ENCODE data around the gene ZFP36. TPM values are rescaled to one million over a fixed set of nuclear protein-coding genes. Genes with fewer than 3 reads are reported as not detected.

Gene ZFP36, protein sequence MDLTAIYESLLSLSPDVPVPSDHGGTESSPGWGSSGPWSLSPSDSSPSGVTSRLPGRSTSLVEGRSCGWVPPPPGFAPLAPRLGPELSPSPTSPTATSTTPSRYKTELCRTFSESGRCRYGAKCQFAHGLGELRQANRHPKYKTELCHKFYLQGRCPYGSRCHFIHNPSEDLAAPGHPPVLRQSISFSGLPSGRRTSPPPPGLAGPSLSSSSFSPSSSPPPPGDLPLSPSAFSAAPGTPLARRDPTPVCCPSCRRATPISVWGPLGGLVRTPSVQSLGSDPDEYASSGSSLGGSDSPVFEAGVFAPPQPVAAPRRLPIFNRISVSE
- total RNA-seq (2021) (17.3 to 22.2 TPM (median 18.4 TPM) in 3 replicates), Bru-seq, nascent RNA (percentile 92 among the genes with signal in this experiment)
- long read RNA-seq, experiment 1, transcript ZFP36-203 (2 exons, 1,786 nt), result major isoform, 17 of 24 reads
- long read RNA-seq, experiment 1, partial matches to known transcripts, result 0 of 24 reads
- long read RNA-seq, experiment 1, other reads (novel, unspliced or antisense), result 7 of 24 reads
- long read RNA-seq, experiment 2, transcript ZFP36-203 (2 exons, 1,786 nt), result major isoform, 9 of 17 reads
- long read RNA-seq, experiment 2, partial matches to known transcripts, result 0 of 17 reads
- long read RNA-seq, experiment 2, other reads (novel, unspliced or antisense), result 8 of 17 reads
- long read RNA-seq, experiment 3, transcript ZFP36-203 (2 exons, 1,786 nt), result major isoform, 23 of 25 reads
- long read RNA-seq, experiment 3, partial matches to known transcripts, result 0 of 25 reads
- long read RNA-seq, experiment 3, other reads (novel, unspliced or antisense), result 2 of 25 reads

DNA sequence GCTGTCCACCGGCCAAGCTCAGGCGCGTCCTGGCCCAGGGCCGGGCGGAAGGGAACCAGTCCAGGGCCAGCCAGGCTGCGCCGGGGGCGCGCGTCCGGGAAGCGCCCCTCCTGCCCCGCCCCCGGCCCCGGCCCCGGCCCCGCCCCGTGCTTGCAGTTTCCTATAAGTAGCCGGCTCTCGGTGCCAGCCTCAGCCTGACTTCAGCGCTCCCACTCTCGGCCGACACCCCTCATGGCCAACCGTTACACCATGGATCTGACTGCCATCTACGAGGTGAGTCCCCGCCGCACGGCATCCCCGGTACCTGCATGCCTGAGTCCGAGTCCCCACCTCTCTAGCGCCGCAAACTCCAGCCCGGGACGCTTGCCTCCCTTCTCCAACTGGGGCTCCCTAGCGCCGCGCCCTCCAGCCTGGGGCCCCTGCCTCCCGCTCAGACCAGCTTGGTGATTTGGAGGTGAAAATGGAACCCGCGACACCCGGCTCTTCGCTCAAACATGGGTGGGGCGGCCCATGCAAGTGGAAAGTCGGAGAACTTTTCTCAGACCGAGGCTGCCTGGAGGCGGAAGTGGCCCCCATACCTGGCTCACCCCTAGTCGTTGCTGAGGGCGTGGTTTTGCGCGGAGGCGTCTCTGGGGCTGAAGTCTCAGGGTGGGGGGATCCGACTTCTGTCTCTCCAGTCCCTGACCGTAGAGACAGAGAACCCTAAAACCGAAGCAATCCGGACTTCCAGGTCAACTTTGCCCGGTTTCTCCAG, at the start of gene ZFP36:
ZFP36 (plus strand) TSS at position 192 of the 754 bp plus-strand sequence; CDS start at position 250, 58 bp downstream.
- Mint-ChIP-seq H3K27me3 (ENCODE audit: low read depth) (no peaks in the 10 kb centered on the region), H3K27ac (peak within 1 kb of the TSS; percentile 94), H3K9me3 (no peaks in the 10 kb centered on the region), H3K4me1 (peaks cover 53% of the 10 kb centered on the region), H3K4me3 (peak within 1 kb of the TSS; percentile 90), H3K36me3 (peaks cover 8% of the 10 kb centered on the region; the same call in 1 of the 2 replicates)
- POLR2A ChIA-PET, result interaction anchor here (0.6 to 2.1 kb wide), 6 partner anchors 9 to 75 kb away, joined by 3 to 15 read pairs (median 5); partner anchors contain the start of genes MED29, PAF1 and RPS16
- peak; percentile 43; the same call in 1 of the 2 replicates for TF ChIP-seq SMAD3 (CRISPR knock-in tag; IDR thresholded peaks at IDR 0.05; ENCODE audit: borderline replicate concordance)
- no peak for TF ChIP-seq ELF4 (CRISPR knock-in tag; IDR thresholded peaks at IDR 0.05; ENCODE audit: low read depth)
- 0 out of 2 replicates have a peak, but pooled peaks have one; percentile 8 for TF ChIP-seq FOXK1 (CRISPR knock-in tag; IDR thresholded peaks at IDR 0.05)
- TF ChIP-seq, protein P1, sequence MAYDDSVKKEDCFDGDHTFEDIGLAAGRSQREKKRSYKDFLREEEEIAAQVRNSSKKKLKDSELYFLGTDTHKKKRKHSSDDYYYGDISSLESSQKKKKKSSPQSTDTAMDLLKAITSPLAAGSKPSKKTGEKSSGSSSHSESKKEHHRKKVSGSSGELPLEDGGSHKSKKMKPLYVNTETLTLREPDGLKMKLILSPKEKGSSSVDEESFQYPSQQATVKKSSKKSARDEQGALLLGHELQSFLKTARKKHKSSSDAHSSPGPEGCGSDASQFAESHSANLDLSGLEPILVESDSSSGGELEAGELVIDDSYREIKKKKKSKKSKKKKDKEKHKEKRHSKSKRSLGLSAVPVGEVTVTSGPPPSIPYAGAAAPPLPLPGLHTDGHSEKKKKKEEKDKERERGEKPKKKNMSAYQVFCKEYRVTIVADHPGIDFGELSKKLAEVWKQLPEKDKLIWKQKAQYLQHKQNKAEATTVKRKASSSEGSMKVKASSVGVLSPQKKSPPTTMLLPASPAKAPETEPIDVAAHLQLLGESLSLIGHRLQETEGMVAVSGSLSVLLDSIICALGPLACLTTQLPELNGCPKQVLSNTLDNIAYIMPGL (CRISPR knock-in tag; IDR thresholded peaks at IDR 0.05), result 0 out of 2 replicates have a peak, but pooled peaks have one; percentile 69
- peak; percentile 42; the same call in 1 of the 2 replicates for TF ChIP-seq FOXP1 (CRISPR knock-in tag; IDR thresholded peaks at IDR 0.05; ENCODE audit: borderline replicate concordance)
- peak; percentile 64; the same call in 1 of the 2 replicates for TF ChIP-seq ZNF232 (CRISPR knock-in tag; IDR thresholded peaks at IDR 0.05)
- no peak for TF ChIP-seq SOX15 (CRISPR knock-in tag; IDR thresholded peaks at IDR 0.05)
- TF ChIP-seq TP53 (CRISPR knock-in tag; IDR thresholded peaks at IDR 0.05), result 0 out of 2 replicates have a peak, but pooled peaks have one; percentile 58
- TF ChIP-seq SP1 (CRISPR knock-in tag; conservative IDR thresholded peaks at IDR 0.05), result peak; percentile 7; the same call in 1 of the 2 replicates
- no peak for TF ChIP-seq ZNF219 (CRISPR knock-in tag; IDR thresholded peaks at IDR 0.05; ENCODE audit: borderline replicate concordance)
- ATAC-seq, result peak; percentile 13
- DNase-seq (ENCODE audit: low spot score), result peak; percentile 80
- CTCF ChIA-PET, result interaction anchor here (0.6 to 4.3 kb wide), 4 partner anchors 9 to 96 kb away, joined by 3 to 38 read pairs (median 6); no protein-coding TSS in a partner anchor

DNA sequence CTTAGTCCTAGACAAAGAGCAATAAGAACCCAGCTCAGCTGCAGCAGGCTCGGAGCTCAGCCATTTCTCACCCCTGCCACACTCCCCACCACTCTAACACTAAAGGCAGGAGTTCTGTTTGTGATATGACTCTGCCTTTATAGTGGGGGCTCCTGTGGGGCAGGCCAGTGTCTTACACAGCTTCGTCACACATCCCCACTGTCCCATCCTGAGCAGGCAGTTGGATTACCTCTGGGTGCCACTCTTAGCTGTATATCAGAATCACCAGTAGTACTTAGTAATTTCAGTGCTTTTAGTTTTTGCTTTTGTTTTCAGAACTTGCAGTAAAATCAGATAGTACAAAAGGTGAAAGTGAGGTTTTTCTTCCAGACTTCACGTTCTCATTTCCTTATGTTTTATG, 47.6 kb upstream of the ZFP36 start:
- Mint-ChIP-seq H3K27ac (no peak overlapping the region), H3K27me3 (ENCODE audit: low read depth) (no peaks in the 10 kb centered on the region), H3K9me3 (no peaks in the 10 kb centered on the region), H3K36me3 (peaks cover 75% of the 10 kb centered on the region), H3K4me1 (no peaks in the 10 kb centered on the region), H3K4me3 (no peak overlapping the region)
- CTCF ChIA-PET, result interaction anchor here (0.5 kb wide), 1 partner anchor 852 kb away, joined by 3 read pairs; no protein-coding TSS in a partner anchor
- POLR2A ChIA-PET, result no interaction called here
- ATAC-seq, result no peak
- no peak for DNase-seq (ENCODE audit: low spot score)
- TF ChIP-seq MYBL2 (CRISPR knock-in tag; IDR thresholded peaks at IDR 0.05), result no peak
- TF ChIP-seq ZNF219 (CRISPR knock-in tag; IDR thresholded peaks at IDR 0.05; ENCODE audit: borderline replicate concordance), result no peak
- TF ChIP-seq, protein P2, sequence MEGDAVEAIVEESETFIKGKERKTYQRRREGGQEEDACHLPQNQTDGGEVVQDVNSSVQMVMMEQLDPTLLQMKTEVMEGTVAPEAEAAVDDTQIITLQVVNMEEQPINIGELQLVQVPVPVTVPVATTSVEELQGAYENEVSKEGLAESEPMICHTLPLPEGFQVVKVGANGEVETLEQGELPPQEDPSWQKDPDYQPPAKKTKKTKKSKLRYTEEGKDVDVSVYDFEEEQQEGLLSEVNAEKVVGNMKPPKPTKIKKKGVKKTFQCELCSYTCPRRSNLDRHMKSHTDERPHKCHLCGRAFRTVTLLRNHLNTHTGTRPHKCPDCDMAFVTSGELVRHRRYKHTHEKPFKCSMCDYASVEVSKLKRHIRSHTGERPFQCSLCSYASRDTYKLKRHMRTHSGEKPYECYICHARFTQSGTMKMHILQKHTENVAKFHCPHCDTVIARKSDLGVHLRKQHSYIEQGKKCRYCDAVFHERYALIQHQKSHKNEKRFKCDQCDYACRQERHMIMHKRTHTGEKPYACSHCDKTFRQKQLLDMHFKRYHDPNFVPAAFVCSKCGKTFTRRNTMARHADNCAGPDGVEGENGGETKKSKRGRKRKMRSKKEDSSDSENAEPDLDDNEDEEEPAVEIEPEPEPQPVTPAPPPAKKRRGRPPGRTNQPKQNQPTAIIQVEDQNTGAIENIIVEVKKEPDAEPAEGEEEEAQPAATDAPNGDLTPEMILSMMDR (IDR thresholded peaks at IDR 0.05), result no peak
- no peak for TF ChIP-seq PRRX2 (CRISPR knock-in tag; IDR thresholded peaks at IDR 0.05)
- TF ChIP-seq, protein P3, sequence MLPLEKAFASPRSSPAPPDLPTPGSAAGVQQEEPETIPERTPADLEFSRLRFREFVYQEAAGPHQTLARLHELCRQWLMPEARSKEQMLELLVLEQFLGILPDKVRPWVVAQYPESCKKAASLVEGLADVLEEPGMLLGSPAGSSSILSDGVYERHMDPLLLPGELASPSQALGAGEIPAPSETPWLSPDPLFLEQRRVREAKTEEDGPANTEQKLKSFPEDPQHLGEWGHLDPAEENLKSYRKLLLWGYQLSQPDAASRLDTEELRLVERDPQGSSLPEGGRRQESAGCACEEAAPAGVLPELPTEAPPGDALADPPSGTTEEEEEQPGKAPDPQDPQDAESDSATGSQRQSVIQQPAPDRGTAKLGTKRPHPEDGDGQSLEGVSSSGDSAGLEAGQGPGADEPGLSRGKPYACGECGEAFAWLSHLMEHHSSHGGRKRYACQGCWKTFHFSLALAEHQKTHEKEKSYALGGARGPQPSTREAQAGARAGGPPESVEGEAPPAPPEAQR (CRISPR knock-in tag; IDR thresholded peaks at IDR 0.05), result no peak
- TF ChIP-seq, protein P4, sequence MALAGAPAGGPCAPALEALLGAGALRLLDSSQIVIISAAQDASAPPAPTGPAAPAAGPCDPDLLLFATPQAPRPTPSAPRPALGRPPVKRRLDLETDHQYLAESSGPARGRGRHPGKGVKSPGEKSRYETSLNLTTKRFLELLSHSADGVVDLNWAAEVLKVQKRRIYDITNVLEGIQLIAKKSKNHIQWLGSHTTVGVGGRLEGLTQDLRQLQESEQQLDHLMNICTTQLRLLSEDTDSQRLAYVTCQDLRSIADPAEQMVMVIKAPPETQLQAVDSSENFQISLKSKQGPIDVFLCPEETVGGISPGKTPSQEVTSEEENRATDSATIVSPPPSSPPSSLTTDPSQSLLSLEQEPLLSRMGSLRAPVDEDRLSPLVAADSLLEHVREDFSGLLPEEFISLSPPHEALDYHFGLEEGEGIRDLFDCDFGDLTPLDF (CRISPR knock-in tag; IDR thresholded peaks at IDR 0.05), result no peak
- no peak for TF ChIP-seq ATF1 (CRISPR knock-in tag; IDR thresholded peaks at IDR 0.05)
- TF ChIP-seq, protein P5, sequence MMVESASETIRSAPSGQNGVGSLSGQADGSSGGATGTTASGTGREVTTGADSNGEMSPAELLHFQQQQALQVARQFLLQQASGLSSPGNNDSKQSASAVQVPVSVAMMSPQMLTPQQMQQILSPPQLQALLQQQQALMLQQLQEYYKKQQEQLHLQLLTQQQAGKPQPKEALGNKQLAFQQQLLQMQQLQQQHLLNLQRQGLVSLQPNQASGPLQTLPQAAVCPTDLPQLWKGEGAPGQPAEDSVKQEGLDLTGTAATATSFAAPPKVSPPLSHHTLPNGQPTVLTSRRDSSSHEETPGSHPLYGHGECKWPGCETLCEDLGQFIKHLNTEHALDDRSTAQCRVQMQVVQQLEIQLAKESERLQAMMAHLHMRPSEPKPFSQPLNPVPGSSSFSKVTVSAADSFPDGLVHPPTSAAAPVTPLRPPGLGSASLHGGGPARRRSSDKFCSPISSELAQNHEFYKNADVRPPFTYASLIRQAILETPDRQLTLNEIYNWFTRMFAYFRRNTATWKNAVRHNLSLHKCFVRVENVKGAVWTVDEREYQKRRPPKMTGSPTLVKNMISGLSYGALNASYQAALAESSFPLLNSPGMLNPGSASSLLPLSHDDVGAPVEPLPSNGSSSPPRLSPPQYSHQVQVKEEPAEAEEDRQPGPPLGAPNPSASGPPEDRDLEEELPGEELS (CRISPR knock-in tag; IDR thresholded peaks at IDR 0.05), result no peak
- TF ChIP-seq, protein P6, sequence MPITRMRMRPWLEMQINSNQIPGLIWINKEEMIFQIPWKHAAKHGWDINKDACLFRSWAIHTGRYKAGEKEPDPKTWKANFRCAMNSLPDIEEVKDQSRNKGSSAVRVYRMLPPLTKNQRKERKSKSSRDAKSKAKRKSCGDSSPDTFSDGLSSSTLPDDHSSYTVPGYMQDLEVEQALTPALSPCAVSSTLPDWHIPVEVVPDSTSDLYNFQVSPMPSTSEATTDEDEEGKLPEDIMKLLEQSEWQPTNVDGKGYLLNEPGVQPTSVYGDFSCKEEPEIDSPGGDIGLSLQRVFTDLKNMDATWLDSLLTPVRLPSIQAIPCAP (CRISPR knock-in tag; IDR thresholded peaks at IDR 0.05), result no peak
- no peak for TF ChIP-seq ZNF232 (CRISPR knock-in tag; IDR thresholded peaks at IDR 0.05)
- TF ChIP-seq, protein P7, sequence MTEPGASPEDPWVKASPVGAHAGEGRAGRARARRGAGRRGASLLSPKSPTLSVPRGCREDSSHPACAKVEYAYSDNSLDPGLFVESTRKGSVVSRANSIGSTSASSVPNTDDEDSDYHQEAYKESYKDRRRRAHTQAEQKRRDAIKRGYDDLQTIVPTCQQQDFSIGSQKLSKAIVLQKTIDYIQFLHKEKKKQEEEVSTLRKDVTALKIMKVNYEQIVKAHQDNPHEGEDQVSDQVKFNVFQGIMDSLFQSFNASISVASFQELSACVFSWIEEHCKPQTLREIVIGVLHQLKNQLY (CRISPR knock-in tag; IDR thresholded peaks at IDR 0.05), result no peak
